GM11168 (cell line): ENCODE measurements around the gene ZFP62.
"Not testable (repeated sequence)": the region's sequence is repeated elsewhere in the genome, so short reads cannot be mapped to it uniquely, and the experiment has no call there.

ENCODE experiments used
- in situ Hi-C: fragments of 300-500 bp; cut with MboI; formaldehyde crosslinking; loops from one replicate; pipeline ENCODE4 v1.12.0; 2022; ENCODE audit warnings: low sequenced_read_pairs; ENCODE audit not compliant: unreplicated experiment

ZFP62 gene

DNA sequence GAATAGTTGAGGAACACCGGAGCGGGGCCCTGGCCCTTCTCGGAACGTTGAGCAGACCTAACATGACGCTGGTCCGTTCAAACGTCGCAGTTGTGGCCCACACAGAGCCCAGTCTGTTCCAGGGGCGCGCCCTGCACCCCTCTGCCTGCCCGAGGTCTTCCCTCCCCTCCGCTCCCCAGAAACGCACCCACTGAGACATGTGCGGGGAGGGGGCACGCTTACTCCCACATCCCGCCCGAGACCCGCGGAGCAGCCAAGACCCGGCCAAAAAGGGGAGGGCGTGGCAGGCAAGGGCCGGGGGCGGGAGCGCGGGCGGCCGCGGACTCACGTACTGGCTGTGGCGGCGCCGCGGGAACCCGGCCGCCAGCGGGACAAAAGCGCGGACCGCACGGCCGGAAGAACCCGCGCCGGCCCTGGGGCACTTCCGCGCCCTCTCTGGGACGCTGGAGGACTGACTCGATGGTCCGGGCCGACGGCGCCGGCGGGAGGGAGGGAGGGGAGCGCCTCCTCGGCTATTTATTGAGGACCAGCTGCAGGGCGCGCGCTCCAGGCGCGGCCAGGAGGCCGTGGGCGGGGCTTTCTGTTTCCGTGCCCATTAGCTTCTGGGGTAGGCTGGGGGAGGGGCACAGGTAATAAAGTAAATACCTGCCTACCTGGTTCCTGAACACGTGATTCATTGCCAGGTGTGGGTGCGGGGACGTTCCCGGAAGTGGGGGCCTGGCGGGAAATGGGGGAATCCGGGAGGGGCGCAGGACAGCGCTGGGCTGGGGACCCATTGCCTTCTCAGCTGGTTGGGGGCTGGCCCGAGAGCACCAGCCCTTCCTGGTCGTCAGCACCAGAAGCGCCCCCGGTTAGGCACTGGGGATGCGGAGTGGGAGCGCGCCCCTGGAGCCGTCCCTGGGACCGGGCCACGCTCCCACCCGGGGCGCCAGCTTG, at the start of gene ZFP62:
TSS of gene ZFP62 (minus strand) at position 390 of the 936 bp plus-strand sequence. CDS start at position 333, 57 bp downstream.
- in situ Hi-C loops, result loop anchor here (10.0 kb wide), 1 partner anchor 56 kb away; the partner anchor contains the start of gene MGAT1

GRCh38 chr5:180910735-180911134, 49.7 kb upstream of the ZFP62 start:
- in situ Hi-C loops, result no loop called here

- in situ Hi-C loops, result no loop called here
These were observed 49.1 kb upstream of the ZFP62 start for GRCh38 chr5:180910182-180910581.

GRCh38 chr5:180909782-180910181, 48.7 kb upstream of the ZFP62 start:
- in situ Hi-C loops, result no loop called here

DNA sequence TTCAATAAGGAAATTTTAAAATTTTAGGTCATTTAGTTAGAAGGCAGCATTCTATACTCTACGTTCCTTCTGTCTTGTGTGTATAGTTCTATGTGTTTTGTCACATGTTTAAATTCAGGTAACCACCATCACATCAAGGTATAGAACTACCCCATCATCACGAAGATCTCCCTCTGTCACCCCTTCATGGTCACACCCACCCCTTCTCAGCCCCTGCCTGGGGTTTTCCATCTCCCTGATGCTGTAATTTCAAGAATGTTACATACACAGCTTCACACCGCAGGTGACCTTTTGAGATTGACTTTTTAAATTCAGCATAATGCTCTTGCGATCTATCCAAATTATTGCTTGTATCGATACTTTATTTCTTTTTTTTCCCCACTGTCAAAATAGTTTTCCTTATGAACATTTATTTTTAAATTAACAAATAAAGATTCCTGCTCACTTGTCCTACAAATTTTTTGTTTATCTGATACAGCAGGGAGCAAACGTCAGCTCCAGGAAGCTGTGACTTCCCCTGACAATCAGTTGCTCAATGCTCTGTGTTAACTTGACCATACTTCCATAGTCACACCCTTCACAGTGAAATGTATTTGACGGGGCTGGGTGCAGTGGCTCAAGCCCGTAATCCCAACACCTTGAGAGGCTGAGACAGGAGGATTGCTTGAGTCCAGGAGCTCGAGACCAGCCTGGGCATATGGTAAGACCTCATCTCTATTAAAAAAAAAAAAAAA, 48.1 kb upstream of the ZFP62 start:
- in situ Hi-C loops, result no loop called here

- in situ Hi-C loops, result no loop called here
These were observed 47.3 kb upstream of the ZFP62 start for GRCh38 chr5:180908400-180908799.

GRCh38 chr5:180901319-180902009, 40.4 kb upstream of the ZFP62 start:
- in situ Hi-C loops, result no loop called here

DNA sequence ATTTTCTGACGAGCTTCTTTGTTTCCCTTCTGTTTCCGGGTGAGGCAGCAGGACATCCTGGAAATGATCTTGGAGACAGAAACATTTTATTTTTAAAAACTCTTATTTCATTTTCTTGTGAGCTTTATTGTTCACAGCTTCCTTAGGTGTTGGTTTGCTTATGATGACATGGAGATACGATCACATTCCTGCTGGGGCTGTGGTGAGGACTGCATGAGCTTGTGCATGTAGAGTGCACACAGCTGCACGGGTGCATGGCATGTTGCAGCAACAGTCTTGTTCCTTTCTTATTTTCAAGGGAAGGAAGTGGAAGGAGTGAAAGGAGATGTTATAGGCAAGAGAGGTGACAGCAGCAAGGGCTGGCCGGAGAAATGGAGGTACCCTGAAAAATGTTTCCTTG, 39.1 kb upstream of the ZFP62 start:
- in situ Hi-C loops, result no loop called here

DNA sequence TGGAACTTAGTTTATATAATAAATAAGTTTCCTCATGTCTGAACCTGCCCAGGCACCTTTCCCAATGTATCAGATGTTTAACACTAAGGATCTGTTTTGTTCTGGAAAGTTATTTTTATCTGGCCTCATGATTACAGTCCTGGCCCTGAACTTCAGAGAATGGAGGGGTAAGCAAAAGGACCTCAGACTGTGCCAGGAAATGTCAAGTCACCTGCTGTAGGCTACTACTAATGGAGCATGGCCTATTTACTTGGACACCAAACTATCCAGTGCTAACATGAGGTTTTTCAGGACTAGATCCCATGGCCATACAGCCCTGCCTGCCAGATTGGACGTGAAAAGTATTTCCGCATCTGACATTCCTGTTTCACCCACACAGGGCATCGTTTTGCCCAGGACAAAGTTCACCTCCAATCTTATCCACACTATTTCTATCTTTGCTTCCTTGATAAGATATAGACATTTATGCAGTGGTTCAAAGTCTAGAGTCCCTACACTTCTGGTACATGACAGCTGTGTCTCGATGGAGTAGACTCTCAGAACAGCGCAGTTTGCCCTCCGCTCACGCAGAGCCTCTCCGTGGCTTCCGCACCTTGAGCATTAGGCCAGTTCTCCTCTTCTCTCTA, 37.7 kb upstream of the ZFP62 start, which contains the start of gene BTNL8:
TSS of gene BTNL8 (plus strand) at position 539 of the 626 bp plus-strand sequence. CDS start 152 bp downstream, outside the sequence.
- in situ Hi-C loops, result no loop called here

DNA sequence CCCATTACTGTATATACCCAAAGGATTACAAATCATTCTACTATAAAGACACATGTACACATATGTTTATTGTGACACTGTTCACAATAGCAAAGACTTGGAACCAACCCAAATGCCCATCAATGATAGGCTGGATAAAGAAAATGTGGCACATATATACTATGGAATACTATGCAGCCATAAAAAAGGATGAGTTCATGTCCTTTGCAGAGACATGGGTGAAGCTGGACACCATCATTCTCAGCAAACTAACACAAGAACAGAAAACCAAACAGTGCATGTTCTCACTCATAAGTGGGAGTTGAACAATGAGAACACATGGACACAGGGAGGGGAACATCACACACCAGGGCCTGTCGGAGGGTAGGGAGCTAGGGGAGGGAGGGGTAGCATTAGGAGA, 34.3 kb upstream of the ZFP62 start:
- in situ Hi-C loops, result not testable (repeated sequence)

DNA sequence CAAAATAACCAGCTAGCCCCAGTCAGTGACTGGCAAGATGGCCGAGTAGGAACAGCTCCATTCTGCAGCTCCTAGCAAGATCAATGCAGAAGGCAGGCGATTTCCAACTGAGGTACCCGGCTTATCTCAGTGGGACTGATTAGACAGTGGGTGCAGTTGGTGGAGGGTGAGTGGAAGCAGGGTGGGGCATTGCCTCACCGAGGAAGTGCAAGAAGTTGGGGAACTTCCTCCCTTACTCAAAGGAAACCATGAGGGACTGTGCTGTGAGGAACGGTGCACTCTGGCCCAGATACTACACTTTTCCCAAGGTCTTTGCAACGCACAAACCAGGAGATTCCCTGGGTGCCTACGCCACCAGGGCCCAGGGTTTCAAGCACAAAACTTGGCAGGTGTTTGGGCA, 28.3 kb upstream of the ZFP62 start:
- in situ Hi-C loops, result no loop called here

DNA sequence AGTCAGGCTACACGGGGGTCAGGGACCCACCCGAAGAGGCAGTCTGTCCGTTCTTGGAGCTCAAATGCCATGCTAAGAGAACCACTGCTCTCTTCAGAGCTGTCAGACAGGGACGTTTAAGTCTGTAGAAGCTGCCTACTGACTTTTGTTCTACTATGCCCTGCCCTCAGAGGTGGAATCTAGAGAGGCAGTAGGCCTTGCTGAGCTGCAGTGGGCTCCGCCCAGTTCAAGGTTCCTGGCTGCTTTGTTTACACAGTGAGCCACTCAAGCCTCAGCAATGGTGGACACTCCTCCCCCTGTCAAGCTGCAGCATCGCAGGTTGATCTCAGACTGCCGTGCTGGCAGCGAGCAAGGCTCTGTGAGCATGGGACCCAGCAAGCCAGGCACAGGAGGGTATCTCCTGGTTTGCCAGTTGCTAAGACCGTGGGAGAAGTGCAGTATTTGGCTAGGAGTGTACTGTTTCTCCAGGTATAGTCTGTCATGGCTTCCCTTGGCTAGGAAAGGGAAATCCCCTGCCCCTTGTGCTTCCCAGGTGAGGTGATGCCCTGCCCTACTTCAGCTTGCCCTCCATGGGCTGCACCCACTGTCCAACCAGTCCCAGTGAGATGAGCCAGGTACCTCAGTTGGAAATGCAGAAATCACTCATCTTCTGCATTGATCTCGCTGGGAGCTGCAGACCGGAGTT, 24.9 kb upstream of the ZFP62 start:
- in situ Hi-C loops, result not testable (repeated sequence)

- in situ Hi-C loops, result no loop called here
These were observed 14.9 kb upstream of the ZFP62 start for GRCh38 chr5:180875860-180876426.

- in situ Hi-C loops, result no loop called here
These were observed 13.9 kb upstream of the ZFP62 start for GRCh38 chr5:180874804-180875582.

- in situ Hi-C loops, result no loop called here
These were observed 12.8 kb upstream of the ZFP62 start for GRCh38 chr5:180873615-180874520.

- in situ Hi-C loops, result no loop called here
These were observed 11.3 kb upstream of the ZFP62 start for GRCh38 chr5:180872419-180872818.

- in situ Hi-C loops, result no loop called here
These were observed 9.4 kb upstream of the ZFP62 start for GRCh38 chr5:180870276-180871068.
